Activated B cell treated with CpG ODN at 0.5 μM for 24 hours (primary cell): ENCODE data around the gene RANBP9. TPM values are rescaled to one million over a fixed set of nuclear protein-coding genes. Genes with fewer than 3 reads are reported as not detected.

ENCODE experiments used
- ATAC-seq: fragments of 200-7000 bp; cut with Tn5 transposase; one replicate; pipeline ENCODE4 v1.10.0; 2021; ENCODE audit warnings: low read depth, mild to moderate bottlenecking, moderate library complexity
- CTCF ChIA-PET: fragments of 350-600 bp; sonication (Branson Sonifier 250); formaldehyde crosslinking; loops from one replicate; lab custom pipeline; 2021; ENCODE audit warnings: antibody characterized with exemption; lab: Charles Lee
- POLR2A ChIA-PET: fragments of 350-600 bp; sonication (Branson Sonifier 250); formaldehyde crosslinking; loops from one replicate; lab custom pipeline; 2021; ENCODE audit warnings: antibody characterized with exemption; lab: Charles Lee
- DNase-seq: peaks from one replicate; pipeline ENCODE4 v3.0.0; 2022
- H3K27ac Mint-ChIP-seq: one replicate; pipeline ENCODE4 v1.8.0; 2020; ENCODE audit warnings: mixed read lengths
- H3K27me3 Mint-ChIP-seq: one replicate; pipeline ENCODE4 v1.8.0; 2021; ENCODE audit warnings: mixed read lengths
- H3K36me3 Mint-ChIP-seq: one replicate; pipeline ENCODE4 v1.8.0; 2021; ENCODE audit warnings: low read depth, mixed read lengths
- H3K4me1 Mint-ChIP-seq: one replicate; pipeline ENCODE4 v1.8.0; 2021; ENCODE audit warnings: mixed read lengths
- H3K4me3 Mint-ChIP-seq: one replicate; pipeline ENCODE4 v1.8.0; 2020; ENCODE audit warnings: mild to moderate bottlenecking, mixed read lengths
- H3K9me3 Mint-ChIP-seq: one replicate; pipeline ENCODE4 v1.8.0; 2020; ENCODE audit warnings: mixed read lengths
- intact Hi-C: fragments of 100-400 bp; cut with micrococcal nuclease; formaldehyde crosslinking; loops from one replicate; pipeline ENCODE4 v1.15.1; 2024
- total RNA-seq: library from RNA; stranded (reverse); gene quantifications from 2 replicates; pipeline ENCODE4 v1.2.3, GENCODE V29; 2022
- TF ChIP-seq, protein P1 (sequence below): fragments of 200-600 bp; IDR thresholded peaks from one replicate; pipeline ENCODE4 v1.8.0; 2022; ENCODE audit warnings: antibody characterized with exemption, mild to moderate bottlenecking

The RANBP9 gene
- total RNA-seq, 1 donor from 2014 or later: 34.7 TPM

DNA sequence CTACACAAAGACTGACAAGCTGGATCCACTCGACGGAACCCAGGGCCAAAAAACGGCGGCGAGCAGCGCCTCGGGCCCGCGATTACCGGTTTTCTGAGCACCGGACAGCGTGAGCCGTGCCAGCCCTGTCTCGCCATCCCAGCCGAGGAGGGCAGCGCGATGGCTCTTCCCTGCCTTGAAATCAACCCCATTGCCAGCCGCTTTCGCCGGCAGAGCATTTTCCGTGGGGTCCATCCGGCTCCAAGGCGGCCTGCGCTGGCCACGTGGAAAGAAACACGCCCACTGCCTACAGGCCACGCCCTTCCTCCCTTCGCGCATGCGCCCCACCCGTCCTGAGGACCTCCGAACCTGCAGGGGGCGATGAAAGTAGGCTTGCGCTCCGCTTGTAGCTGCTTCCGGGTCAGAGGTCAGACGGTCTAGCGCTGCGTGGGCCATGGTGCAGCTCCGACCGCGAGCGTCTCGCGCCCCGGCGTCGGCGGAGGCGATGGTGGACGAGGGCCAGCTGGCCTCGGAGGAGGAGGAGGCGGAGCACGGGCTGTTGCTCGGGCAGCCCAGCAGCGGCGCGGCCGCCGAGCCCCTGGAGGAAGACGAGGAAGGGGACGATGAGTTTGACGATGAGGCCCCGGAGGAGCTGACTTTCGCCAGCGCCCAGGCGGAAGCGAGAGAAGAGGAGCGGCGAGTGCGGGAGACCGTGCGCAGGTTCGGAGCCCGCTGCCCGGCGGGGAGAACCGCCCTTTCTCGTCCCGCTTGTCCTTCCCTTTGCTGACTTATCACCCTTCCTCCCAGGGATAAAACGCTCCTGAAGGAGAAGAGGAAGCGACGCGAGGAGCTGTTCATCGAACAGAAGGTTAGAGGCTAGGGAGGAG, 96.5 kb downstream of the RANBP9 start, which contains the start of gene NOL7:
TSS of gene NOL7 (plus strand) at position 410 of the 866 bp plus-strand sequence. CDS start at position 434, 24 bp downstream.
- H3K4me1 Mint-ChIP-seq: peaks cover 43% of the 10 kb centered on the region
- TF ChIP-seq, protein P1, sequence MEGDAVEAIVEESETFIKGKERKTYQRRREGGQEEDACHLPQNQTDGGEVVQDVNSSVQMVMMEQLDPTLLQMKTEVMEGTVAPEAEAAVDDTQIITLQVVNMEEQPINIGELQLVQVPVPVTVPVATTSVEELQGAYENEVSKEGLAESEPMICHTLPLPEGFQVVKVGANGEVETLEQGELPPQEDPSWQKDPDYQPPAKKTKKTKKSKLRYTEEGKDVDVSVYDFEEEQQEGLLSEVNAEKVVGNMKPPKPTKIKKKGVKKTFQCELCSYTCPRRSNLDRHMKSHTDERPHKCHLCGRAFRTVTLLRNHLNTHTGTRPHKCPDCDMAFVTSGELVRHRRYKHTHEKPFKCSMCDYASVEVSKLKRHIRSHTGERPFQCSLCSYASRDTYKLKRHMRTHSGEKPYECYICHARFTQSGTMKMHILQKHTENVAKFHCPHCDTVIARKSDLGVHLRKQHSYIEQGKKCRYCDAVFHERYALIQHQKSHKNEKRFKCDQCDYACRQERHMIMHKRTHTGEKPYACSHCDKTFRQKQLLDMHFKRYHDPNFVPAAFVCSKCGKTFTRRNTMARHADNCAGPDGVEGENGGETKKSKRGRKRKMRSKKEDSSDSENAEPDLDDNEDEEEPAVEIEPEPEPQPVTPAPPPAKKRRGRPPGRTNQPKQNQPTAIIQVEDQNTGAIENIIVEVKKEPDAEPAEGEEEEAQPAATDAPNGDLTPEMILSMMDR: peak; percentile 30
- intact Hi-C loops: loop anchor here (1.0 to 5.0 kb wide), 14 partner anchors 41 to 1632 kb away; partner anchors contain the start of genes GFOD1, JARID2, MCUR1 and SIRT5
- no peaks in the 10 kb centered on the region for H3K9me3 Mint-ChIP-seq
- DNase-seq (peak; percentile 98), ATAC-seq (peak; percentile 91)
- H3K27ac Mint-ChIP-seq: peak within 1 kb of the TSS; percentile 94
- peak within 1 kb of the TSS; percentile 98 for H3K4me3 Mint-ChIP-seq
- CTCF ChIA-PET: interaction anchor here (0.8 to 2.7 kb wide), 18 partner anchors 9 to 420 kb away, joined by 3 to 23 read pairs (median 4); partner anchors contain the start of genes GFOD1, MCUR1, RANBP9 and SIRT5
- POLR2A ChIA-PET: interaction anchor here (0.6 to 5.6 kb wide), 29 partner anchors 9 to 354 kb away, joined by 3 to 84 read pairs (median 5); partner anchors contain the start of genes GFOD1, MCUR1, RANBP9 and SIRT5
- no peaks in the 10 kb centered on the region for H3K27me3 Mint-ChIP-seq
- peaks cover 50% of the 10 kb centered on the region for H3K36me3 Mint-ChIP-seq

DNA sequence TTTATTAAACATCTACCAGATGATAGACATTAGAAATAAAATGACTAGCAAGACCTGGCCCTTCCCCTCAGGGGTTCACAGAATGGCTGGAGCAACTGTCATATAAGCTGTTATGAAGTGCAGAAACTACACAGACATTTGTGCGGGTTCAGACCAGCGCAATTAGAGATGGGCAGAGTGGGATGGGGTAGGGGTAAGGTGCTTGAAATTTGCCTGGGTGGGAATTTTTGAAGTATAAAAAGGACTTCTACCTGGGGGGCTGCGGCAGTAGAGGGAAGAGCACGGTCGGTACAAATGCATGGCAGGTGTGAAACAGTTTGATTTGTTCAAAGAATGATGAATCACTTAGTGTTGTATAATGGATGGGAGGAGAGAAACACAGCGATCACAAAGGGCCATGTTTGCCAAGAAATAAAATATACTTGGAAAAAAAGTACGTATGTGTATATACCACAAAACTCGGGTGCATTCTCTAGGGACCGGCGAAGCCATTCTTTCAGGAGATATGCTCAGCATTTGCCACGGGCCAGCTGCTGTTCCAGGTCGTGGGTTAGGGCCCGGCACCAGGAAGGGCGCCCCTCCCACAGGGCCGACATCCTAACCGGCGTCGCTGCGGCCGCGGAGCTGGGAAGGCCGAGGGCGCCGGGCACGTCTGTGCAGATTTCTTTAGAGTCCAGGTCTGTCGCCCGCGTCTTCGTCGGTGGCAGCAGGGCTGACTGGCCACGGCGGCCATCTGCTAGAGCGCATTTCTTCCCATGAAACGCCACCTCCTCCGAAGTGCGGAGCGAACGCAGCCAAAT, 97.3 kb downstream of the RANBP9 start:
- CTCF ChIA-PET: interaction anchor here (0.9 to 2.7 kb wide), 15 partner anchors 10 to 419 kb away, joined by 3 to 23 read pairs (median 5); partner anchors contain the start of genes GFOD1, MCUR1, RANBP9 and SIRT5
- H3K9me3 Mint-ChIP-seq: no peaks in the 10 kb centered on the region
- H3K27ac Mint-ChIP-seq: peak overlapping the region; percentile 94
- no peaks in the 10 kb centered on the region for H3K27me3 Mint-ChIP-seq
- peak overlapping the region; percentile 98 for H3K4me3 Mint-ChIP-seq
- peaks cover 43% of the 10 kb centered on the region for H3K4me1 Mint-ChIP-seq
- POLR2A ChIA-PET: interaction anchor here (0.6 to 5.6 kb wide), 29 partner anchors 10 to 353 kb away, joined by 3 to 84 read pairs (median 7); partner anchors contain the start of genes GFOD1, MCUR1, RANBP9 and SIRT5
- TF ChIP-seq, protein P1: no peak
- intact Hi-C loops: loop anchor here (1.0 to 5.0 kb wide), 4 partner anchors 128 to 702 kb away; partner anchors contain the start of gene GFOD1
- ATAC-seq: peak; percentile 15
- no peak for DNase-seq
- peaks cover 41% of the 10 kb centered on the region for H3K36me3 Mint-ChIP-seq

DNA sequence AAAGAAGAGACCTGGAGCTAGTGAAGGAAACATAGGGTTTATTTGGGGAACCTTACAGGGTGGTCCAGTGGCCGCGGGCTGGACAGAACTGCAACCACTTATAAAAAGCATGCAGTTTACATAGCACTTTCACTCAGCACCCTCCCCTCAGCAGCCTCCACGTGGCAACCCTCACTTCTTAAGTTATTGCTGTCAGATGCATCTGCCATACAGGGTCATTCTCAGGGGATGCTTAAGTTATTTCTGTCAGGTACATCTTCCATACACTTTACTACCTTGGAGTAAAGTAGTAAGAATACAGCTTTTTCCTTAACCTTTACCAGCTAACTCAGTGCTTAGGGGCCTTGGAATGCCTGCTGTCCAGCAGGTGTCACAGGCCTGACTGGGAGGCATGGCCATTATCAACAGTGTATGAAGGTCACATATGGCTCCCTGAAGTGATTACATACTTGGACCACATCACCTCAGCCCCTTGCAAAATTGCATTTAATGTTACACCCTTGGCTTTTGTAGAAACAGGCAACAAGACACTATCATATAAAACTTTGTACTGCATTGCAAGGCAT, 98.5 kb downstream of the RANBP9 start:
- intact Hi-C loops: loop anchor here (5.0 kb wide), 1 partner anchor 701 kb away; no protein-coding TSS in a partner anchor
- CTCF ChIA-PET: interaction anchor here (1.6 to 2.0 kb wide), 2 partner anchors 38 to 275 kb away, joined by 4 read pairs; no protein-coding TSS in a partner anchor
- no peaks in the 10 kb centered on the region for H3K27me3 Mint-ChIP-seq
- H3K27ac Mint-ChIP-seq: peak overlapping the region; percentile 11
- TF ChIP-seq, protein P1: no peak
- POLR2A ChIA-PET: interaction anchor here (1.0 to 5.6 kb wide), 4 partner anchors 38 to 285 kb away, joined by 3 to 84 read pairs (median 18); partner anchors contain the start of genes GFOD1, SIRT5 and TBC1D7
- no peak overlapping the region for H3K4me3 Mint-ChIP-seq
- peaks cover 41% of the 10 kb centered on the region for H3K4me1 Mint-ChIP-seq
- no peaks in the 10 kb centered on the region for H3K9me3 Mint-ChIP-seq
- H3K36me3 Mint-ChIP-seq: peaks cover 33% of the 10 kb centered on the region
- DNase-seq: no peak
- no peak for ATAC-seq

DNA sequence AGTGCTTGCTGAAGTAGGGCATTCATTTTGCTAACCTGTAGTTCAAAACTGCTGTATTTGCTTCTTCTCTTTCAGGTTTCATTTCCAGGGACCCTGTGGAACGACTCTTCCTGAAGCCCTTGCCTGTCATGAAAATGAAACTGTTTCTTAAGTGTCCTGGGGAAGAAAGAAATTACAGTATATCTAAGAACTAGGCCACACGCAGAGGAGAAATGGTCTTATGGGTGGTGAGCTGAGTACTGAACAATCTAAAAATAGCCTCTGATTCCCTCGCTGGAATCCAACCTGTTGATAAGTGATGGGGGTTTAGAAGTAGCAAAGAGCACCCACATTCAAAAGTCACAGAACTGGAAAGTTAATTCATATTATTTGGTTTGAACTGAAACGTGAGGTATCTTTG, 99.9 kb downstream of the RANBP9 start:
- TF ChIP-seq, protein P1: no peak
- peaks cover 32% of the 10 kb centered on the region for H3K4me1 Mint-ChIP-seq
- H3K27me3 Mint-ChIP-seq: no peaks in the 10 kb centered on the region
- CTCF ChIA-PET: interaction anchor here (1.3 kb wide), 1 partner anchor 18 kb away, joined by 3 read pairs; no protein-coding TSS in a partner anchor
- intact Hi-C loops: loop anchor here (5.0 kb wide), 1 partner anchor 699 kb away; no protein-coding TSS in a partner anchor
- H3K4me3 Mint-ChIP-seq: no peak overlapping the region
- ATAC-seq (no peak), DNase-seq (no peak)
- H3K36me3 Mint-ChIP-seq: peaks cover 27% of the 10 kb centered on the region
- H3K9me3 Mint-ChIP-seq: no peaks in the 10 kb centered on the region
- H3K27ac Mint-ChIP-seq: peak overlapping the region; percentile 21
- POLR2A ChIA-PET: interaction anchor here (5.6 kb wide), 1 partner anchor 37 kb away, joined by 84 read pairs; the partner anchor contains the start of gene SIRT5
